Measurements from ENCODE around the gene PLCD3. TPM values are rescaled to one million over a fixed set of nuclear protein-coding genes. Genes with fewer than 3 reads are reported as not detected.
A peak's percentile ranks its signal among the peaks of the same experiment; 100 is the strongest.

PLCD3 gene
- total RNA-seq, 2 experiments from 2014 or later, result 2.7 to 3.8 TPM

DNA sequence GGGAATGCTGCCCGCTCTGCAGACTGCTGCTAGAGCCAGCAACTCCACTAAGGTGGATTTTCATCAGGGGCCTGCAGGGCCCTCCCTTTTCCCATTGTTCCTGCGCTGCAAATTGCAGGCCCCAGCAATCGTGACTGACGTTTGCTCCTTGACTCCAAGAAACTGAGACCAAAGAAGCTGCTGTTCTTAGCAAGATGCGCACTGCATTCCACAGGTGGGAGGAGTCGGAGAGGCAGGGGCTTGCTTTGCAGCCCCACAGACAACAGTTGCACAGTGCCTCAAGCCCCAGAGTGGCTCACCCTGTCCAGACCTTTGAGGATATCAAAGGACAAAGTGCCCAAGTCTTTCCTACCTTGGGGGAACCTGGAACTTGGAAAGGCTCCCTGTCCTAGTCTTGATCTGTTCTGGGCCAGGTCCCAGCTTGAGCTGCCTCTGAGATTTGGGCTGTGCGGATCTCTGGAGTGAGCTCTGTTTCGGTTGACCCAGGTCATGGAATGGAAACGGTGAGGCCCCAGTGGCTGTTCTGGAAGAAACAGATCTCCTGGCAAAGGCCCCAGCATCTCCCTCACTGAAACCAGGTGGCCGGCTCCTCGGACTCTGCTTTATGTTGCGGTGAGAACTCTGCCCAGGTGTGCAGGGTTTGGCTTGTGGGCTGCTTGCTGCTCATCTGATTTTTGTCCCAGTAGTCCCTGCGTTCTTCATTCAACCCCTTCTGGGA lies 24.9 kb downstream of the PLCD3 start:
- Mint-ChIP-seq H3K27ac (peak overlapping the region; percentile 34), H3K36me3 (peaks cover 4% of the 10 kb centered on the region), H3K4me3 (no peak overlapping the region), H3K4me1 (no peaks in the 10 kb centered on the region), H3K9me3 (no peaks in the 10 kb centered on the region), H3K27me3 (no peaks in the 10 kb centered on the region)
- DNase-seq, result no peak

DNA sequence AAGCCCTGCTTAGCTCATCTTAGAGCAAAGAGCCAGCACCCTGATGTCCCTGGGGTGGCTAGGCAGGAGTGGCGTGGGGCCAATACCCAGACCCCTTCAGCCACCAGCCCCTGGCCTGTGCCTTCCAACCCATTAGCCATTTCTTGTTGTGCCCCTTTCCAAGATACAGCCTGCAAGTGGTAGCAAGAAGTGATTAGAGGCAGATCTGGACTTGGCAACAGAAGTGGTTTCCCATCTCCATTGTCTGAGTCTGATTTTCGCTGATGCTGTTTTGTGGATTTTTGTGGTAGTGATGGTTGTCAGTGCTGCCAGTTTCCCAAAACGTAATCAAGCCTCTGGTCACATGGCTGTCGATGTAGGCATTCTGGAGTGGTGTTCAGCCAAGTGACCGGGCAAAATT lies 25.7 kb downstream of the PLCD3 start:
- H3K9me3 Mint-ChIP-seq, result no peaks in the 10 kb centered on the region
- peaks cover 7% of the 10 kb centered on the region for H3K36me3 Mint-ChIP-seq
- no peaks in the 10 kb centered on the region for H3K4me1 Mint-ChIP-seq
- H3K4me3 Mint-ChIP-seq, result no peak overlapping the region
- no peaks in the 10 kb centered on the region for H3K27me3 Mint-ChIP-seq
- no peak for DNase-seq
- H3K27ac Mint-ChIP-seq, result no peak overlapping the region

DNA sequence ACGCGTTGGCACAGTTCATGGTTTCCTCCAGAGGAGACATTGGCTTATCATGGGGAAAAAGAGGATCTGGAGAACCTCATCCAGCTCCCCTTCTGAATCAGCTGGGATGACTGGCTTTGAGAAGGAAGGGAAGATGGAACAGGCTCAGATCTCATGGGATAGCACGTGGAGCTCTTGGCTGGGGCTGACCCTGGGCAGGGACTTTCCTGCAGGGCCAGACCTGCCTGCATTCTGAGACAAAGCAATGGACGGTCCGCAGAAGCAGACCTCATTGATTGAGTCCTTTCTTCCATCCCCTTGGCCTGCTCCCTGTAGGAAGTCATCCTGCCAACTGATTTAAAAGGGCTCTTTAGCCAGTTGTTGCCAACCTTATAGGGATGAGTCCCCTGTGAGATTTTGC lies 26.2 kb downstream of the PLCD3 start:
- no peak overlapping the region for H3K27ac Mint-ChIP-seq

DNA sequence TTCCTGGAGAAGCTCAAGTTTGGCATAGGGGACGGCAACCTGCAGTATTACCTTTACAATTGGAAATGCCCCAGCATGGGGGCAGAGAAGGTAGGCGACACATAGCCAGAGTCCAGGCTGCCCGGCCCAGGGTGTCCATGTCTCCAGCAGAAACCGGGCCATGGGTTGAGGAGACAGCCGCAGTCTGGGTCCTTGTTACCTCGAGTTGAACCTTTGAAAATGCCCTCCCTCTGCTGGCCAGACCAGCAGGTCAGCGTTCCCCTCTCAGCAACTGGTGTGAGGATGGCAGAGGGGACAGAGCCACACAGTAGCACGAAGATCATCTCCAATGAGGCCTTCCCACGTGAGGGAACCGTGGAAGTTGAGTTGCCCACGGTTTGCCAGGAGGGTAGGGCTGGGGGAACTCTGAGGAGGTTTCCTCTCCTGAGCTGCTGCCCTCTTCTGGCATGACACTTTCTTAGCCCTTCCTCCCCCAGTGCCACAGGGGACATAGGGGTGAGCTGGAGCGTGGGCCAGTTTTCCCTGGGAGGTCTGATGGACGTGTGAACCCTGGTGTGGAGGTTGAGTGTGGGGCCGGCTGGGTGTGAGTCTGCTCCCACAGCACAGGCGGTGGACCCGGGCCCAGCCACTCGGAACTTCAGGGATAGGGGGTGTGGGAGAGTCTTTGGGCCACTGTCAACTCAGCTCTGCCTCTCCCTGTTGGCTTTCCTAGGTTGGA lies 27.2 kb downstream of the PLCD3 start:
- no peak for DNase-seq
- Mint-ChIP-seq H3K27me3 (no peaks in the 10 kb centered on the region), H3K27ac (no peak overlapping the region), H3K4me3 (no peak overlapping the region), H3K4me1 (no peaks in the 10 kb centered on the region), H3K36me3 (peaks cover 8% of the 10 kb centered on the region), H3K9me3 (no peaks in the 10 kb centered on the region)

More for the DNA sequence above, 26.2 kb downstream of the PLCD3 start:
- H3K4me1 Mint-ChIP-seq, result no peaks in the 10 kb centered on the region
- no peak overlapping the region for H3K4me3 Mint-ChIP-seq
- no peak for DNase-seq
- H3K27me3 Mint-ChIP-seq, result no peaks in the 10 kb centered on the region
- H3K9me3 Mint-ChIP-seq, result no peaks in the 10 kb centered on the region
- peaks cover 8% of the 10 kb centered on the region for H3K36me3 Mint-ChIP-seq

DNA sequence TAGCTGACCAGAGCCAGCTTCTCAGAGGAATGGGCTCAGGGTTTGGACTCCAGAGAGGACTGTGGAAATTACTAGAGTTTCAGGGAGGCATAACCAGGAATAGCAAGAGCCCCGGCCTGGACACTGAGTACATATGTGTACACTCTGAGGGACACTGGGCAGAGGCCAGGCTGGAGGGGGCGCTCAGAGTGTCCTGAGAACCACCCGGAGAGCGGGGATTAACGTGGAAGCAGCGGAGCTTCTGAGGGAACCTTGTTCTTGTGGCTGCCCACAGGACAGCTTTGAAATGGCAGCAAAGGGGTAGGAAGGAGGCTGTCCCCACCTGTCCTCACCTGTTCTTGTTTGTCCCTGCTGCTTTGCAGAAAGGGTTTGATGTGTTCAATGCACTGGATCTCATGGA lies 27.8 kb downstream of the PLCD3 start:
- Mint-ChIP-seq H3K9me3 (no peaks in the 10 kb centered on the region), H3K4me3 (no peak overlapping the region), H3K27ac (no peak overlapping the region), H3K36me3 (peaks cover 8% of the 10 kb centered on the region), H3K4me1 (no peaks in the 10 kb centered on the region), H3K27me3 (no peaks in the 10 kb centered on the region)
- no peak for DNase-seq

GRCh38 chr17:45104029-45104428 lies 28.3 kb downstream of the PLCD3 start:
- Mint-ChIP-seq H3K4me3 (no peak overlapping the region), H3K36me3 (peaks cover 8% of the 10 kb centered on the region), H3K27ac (no peak overlapping the region), H3K27me3 (no peaks in the 10 kb centered on the region), H3K9me3 (no peaks in the 10 kb centered on the region), H3K4me1 (no peaks in the 10 kb centered on the region)
- DNase-seq, result no peak

DNA sequence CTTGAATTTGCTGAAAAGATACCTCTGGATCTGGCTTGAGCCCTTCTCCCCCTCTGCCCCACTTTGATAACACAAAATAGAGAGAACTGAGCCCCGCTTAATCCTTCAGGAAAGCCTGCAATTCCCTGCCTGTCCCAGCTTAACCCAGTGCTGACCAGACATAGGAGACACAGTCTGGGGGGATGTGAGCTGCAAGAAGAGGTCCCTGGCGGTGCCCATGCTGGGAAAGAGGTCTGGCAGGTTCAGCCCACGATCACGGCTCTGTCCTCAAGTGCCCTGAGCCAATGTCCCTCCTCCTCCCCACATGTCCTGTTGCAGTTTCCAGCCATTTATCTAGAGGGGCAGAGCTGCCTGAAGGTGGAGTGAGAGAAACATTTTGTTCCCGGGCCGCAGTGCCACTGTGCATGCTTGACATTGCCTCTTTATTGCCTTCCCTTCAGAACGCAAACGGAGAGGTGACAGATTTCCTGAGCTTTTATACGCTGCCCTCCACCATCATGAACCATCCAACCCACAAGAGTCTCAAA lies 29.0 kb downstream of the PLCD3 start:
- H3K4me1 Mint-ChIP-seq, result no peaks in the 10 kb centered on the region
- no peaks in the 10 kb centered on the region for H3K27me3 Mint-ChIP-seq
- H3K36me3 Mint-ChIP-seq, result peaks cover 8% of the 10 kb centered on the region
- H3K9me3 Mint-ChIP-seq, result no peaks in the 10 kb centered on the region
- no peak overlapping the region for H3K27ac Mint-ChIP-seq
- no peak for DNase-seq
- H3K4me3 Mint-ChIP-seq, result no peak overlapping the region

DNA sequence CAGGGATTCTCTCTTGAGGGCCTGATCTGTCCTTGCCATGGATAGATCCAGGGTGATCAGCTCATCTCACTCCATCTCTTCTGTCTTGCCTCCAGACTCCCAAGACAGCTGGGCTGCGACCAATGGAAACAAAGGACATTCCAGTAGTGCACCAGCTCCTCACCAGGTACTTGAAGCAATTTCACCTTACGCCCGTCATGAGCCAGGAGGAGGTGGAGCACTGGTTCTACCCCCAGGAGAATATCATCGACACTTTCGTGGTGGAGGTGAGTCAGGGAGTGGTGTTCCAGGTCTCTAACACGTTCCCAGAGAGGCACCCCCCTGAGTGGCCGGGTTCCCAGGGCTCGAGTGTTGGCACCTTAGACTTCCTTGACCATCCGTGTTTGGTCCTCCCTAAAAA lies 29.5 kb downstream of the PLCD3 start:
- Mint-ChIP-seq H3K27me3 (no peaks in the 10 kb centered on the region), H3K36me3 (peaks cover 11% of the 10 kb centered on the region), H3K4me1 (no peaks in the 10 kb centered on the region), H3K4me3 (no peak overlapping the region), H3K9me3 (no peaks in the 10 kb centered on the region), H3K27ac (peak overlapping the region; percentile 32)
- DNase-seq, result no peak

DNA sequence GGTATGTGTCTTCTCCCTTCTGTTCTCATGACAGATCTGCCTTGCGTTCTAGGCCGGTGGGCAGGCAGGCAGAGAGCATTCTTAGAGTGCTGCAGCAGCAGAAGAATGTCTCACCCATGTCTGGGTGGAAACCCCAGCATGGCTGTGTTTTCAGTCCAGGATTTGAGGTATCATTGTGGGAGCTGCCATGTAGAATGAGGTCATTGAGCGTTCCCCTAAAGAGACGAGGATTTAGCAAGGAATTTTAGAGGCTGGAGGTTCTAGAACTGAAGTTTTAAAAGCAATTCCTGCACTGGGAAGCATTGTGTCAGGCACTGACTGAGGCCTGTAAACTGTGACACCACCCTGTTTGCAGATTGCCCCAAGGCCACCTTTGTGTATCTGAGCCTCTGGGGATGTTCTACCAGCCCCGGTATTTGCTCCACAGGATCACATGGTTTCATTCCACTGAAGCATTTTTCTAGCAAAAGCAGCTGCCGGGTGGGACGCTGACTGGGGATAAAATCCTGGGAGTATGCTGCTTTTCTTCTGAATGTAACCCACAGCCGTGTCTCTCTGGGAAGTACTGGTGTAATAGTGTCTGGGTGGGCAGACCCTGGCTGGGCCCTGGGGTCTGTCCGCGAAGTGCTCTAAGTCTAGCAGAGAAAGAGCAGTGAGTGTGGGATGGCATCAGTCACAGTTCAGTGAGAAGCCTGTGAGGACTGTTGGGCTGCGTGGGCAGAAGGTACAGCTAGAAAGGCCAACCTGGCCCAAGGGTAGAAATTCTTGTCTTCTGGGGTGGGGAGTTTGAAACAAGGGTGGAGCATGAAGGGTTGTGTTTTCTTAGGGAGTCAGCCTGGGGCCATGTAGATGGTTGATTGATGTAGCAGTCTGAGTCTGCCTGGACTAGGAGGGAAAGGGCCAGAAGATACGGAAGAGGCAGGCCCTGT lies 30.2 kb downstream of the PLCD3 start:
- DNase-seq, result no peak
- peak overlapping the region; percentile 32 for H3K27ac Mint-ChIP-seq
- no peaks in the 10 kb centered on the region for H3K9me3 Mint-ChIP-seq

GRCh38 chr17:45101546-45101882 lies 30.8 kb downstream of the PLCD3 start:
- no peak overlapping the region for H3K4me3 Mint-ChIP-seq
- no peaks in the 10 kb centered on the region for H3K9me3 Mint-ChIP-seq
- no peaks in the 10 kb centered on the region for H3K4me1 Mint-ChIP-seq
- H3K27me3 Mint-ChIP-seq, result no peaks in the 10 kb centered on the region
- peaks cover 13% of the 10 kb centered on the region for H3K36me3 Mint-ChIP-seq
- no peak for DNase-seq
- no peak overlapping the region for H3K27ac Mint-ChIP-seq

More for the DNA sequence above, 30.2 kb downstream of the PLCD3 start:
- no peaks in the 10 kb centered on the region for H3K27me3 Mint-ChIP-seq
- peaks cover 12% of the 10 kb centered on the region for H3K36me3 Mint-ChIP-seq
- no peak overlapping the region for H3K4me3 Mint-ChIP-seq
- H3K4me1 Mint-ChIP-seq, result no peaks in the 10 kb centered on the region

DNA sequence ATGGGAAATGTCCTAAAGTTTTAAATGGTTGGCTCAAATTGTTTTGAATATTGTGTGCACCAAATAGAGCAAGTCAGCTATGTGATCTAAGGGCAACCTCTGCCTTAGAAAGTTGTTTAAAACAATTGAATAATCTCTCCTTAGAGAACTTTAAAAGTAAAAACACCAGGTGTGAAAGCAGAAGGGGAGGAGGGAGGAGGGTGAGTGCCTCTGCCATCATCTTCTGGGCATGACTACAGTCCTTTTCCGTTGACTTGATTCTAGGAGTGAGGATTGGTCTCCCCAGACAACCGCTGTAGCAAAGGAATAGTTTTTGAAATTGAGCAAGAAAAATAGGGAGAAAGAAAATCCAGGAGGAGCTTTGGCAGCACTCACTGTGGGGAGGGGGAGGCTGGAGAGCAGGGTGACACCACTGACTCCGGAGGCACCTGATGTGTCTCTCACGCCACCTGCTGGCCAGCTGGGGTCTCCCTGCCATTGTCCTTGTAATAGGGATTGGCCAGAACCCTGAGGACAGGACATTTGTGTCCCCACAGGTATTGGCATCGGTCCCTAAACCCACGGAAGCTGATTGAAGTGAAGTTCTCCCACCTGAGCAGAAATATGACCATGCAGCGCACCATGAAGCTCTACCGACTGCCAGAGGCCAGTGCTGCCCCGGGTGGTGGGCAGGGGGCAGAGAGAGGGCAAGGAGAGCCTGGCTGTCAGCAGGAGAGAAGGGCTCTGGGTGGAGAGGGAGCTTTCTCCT lies 33.3 kb downstream of the PLCD3 start:
- peak; percentile 72 for DNase-seq
- no peaks in the 10 kb centered on the region for H3K27me3 Mint-ChIP-seq
- H3K9me3 Mint-ChIP-seq, result no peaks in the 10 kb centered on the region
- H3K27ac Mint-ChIP-seq, result no peak overlapping the region
- peaks cover 26% of the 10 kb centered on the region for H3K36me3 Mint-ChIP-seq
- no peaks in the 10 kb centered on the region for H3K4me1 Mint-ChIP-seq
- H3K4me3 Mint-ChIP-seq, result no peak overlapping the region

DNA sequence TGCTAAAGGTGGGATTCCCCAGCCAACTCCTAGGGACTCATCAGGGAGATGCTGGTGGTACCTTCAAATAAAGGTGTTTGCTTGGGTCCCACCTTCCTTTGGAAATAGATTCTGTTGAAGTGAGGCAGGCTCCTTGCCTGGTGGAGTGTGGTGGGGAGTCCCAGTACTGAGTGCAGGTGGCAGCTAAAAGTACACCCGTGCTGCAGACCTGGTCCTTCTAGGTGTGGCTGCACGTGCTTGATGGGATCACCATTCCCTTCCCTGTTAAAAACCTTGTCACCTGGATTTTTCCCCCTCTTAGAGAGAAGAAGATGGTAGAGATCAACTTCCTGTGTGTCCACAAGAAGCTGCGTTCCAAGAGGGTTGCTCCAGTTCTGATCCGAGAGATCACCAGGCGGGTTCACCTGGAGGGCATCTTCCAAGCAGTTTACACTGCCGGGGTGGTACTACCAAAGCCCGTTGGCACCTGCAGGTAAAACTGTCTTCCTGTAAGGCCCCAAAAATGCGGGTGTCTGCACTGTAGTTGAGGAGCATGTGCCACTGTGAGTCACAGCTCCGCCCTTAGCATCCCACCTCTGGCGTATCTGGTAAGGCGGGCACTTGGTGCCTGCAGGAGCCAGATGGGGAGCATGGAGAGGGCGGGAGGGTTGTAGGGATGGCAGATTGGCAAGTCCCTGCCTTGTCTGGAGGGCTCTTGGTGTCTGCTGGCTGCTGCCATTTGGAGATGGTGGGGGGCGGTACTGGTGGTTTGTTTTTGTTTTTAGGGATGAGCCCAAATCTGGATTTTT lies 34.0 kb downstream of the PLCD3 start:
- H3K27me3 Mint-ChIP-seq, result no peaks in the 10 kb centered on the region
- H3K4me3 Mint-ChIP-seq, result no peak overlapping the region
- H3K27ac Mint-ChIP-seq, result no peak overlapping the region
- H3K36me3 Mint-ChIP-seq, result peaks cover 29% of the 10 kb centered on the region
- DNase-seq, result no peak
- no peaks in the 10 kb centered on the region for H3K9me3 Mint-ChIP-seq
- H3K4me1 Mint-ChIP-seq, result no peaks in the 10 kb centered on the region

DNA sequence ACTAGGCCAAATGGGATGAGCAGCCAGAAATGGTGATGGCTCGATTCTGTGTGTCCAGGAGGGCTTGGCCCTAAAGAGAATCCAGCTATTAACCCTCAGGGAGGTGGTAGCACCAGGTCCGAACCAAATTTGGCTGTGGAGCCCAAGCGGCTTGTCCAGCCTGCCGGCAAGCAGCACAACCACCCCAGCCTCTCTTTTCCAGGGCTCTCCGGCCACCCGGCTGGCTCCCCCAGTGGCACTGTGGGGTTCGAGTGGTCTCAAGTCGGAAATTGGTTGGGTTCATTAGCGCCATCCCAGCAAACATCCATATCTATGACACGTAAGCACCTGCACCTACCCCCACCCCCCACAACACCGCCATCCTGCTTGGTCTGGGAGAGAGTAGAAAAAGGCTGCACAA lies 35.4 kb downstream of the PLCD3 start:
- Mint-ChIP-seq H3K36me3 (peaks cover 33% of the 10 kb centered on the region), H3K27me3 (no peaks in the 10 kb centered on the region), H3K27ac (no peak overlapping the region), H3K9me3 (no peaks in the 10 kb centered on the region), H3K4me3 (no peak overlapping the region), H3K4me1 (no peaks in the 10 kb centered on the region)
- DNase-seq, result no peak

DNA sequence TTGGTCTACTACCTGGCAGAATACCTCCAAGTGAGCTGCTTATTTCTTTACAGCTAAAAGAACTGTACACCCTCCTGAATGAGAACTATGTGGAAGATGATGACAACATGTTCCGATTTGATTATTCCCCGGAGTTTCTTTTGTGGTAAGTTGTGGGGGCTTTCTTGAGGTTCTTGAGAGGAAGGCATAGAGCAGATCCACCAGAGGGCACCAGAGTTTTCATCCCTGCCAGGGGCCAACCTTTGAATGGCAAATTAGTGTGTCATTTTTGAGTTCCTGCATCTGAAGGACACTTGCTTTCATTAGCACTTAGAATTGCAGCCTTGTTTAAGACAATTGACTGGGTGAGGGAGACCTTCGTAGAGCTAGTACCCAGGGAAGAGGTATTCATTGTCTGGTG lies 36.2 kb downstream of the PLCD3 start:
- Mint-ChIP-seq H3K9me3 (no peaks in the 10 kb centered on the region), H3K4me1 (no peaks in the 10 kb centered on the region), H3K27me3 (no peaks in the 10 kb centered on the region), H3K36me3 (peaks cover 33% of the 10 kb centered on the region), H3K27ac (peak overlapping the region; percentile 51), H3K4me3 (no peak overlapping the region)
- no peak for DNase-seq
